NK-92 treated with Interleukin-12 subunit alpha and Interleukin-12 subunit beta, amount 100 ng/mL, for 24 hours (cell line): ENCODE results near the gene AFMID.
"Not testable (repeated sequence)": the region's sequence is repeated elsewhere in the genome, so short reads cannot be mapped to it uniquely, and the experiment has no call there.

Experiments used
- DNase-seq: peaks from one replicate; lab custom pipeline; 2025; lab: John Stamatoyannopoulos, UW

AFMID gene

DNA sequence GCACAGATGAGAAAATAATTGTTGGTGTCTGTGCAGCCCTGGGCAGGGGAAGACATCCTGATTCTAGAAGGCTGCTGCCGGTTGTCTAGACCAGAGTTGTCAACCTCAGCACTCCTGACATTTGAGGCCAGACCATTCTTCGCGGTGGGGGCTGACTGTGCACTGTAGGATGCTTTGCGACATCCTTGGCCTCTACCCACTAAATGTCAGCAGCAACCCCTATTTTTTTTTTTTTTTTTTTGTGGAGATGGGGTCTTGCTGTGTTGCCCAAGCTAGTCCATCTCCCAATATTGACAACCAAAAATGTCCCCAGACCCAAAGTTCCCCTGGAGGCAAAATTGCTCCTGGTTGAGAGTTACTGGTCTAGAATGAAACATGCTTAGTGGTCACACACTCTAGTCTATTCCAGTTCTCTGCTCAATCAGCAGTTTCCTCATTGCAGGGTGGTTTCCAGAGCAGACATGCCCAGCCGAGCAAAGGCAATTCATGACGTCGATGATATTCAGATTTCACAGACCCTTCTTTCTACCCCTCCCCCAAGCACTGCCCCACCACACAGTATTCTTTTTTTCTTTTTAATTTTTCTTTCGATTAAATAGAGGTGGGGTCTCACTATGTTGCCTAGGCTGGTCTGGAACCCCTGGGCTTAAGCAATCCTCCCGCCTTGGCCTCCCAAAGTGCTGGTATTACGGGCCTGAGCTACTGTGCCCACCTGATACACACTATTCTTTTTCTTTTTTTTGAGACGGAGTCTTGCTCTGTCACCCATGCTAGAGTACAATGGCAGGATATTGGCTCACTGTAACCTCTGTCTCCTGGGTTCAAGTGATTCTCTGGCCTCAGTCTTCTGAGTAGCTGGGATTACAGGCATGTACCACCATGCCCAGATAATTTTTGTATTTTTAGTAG lies 32.0 kb upstream of the AFMID start:
- DNase-seq: no peak

DNA sequence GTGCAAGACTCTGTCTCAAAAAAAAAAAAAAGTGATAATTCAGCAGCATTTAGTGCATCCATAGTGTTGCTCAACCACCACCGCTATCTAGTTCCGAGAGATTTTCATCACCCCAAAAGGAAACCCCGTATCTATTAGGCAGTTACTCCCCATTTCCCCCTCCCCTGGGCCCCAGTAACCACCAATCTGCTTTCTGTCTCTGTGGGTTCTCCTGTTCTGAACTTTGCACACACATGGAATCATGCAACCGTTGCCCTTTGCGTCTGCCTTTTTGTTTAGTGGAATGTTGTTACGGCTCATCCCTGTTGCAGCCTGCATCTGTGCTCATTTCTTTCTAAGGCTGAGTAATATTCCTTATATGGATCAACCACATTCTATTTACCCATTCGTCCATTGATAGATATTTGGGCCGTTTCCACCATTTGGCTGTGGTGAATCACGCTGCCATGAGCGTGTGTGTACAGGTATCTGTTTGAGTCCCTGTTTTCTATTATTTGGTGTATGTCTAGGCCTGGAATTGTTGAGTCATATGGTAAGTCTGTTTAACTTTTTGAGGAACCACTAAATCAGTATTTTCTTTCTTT lies 27.5 kb upstream of the AFMID start:
- DNase-seq: no peak

DNA sequence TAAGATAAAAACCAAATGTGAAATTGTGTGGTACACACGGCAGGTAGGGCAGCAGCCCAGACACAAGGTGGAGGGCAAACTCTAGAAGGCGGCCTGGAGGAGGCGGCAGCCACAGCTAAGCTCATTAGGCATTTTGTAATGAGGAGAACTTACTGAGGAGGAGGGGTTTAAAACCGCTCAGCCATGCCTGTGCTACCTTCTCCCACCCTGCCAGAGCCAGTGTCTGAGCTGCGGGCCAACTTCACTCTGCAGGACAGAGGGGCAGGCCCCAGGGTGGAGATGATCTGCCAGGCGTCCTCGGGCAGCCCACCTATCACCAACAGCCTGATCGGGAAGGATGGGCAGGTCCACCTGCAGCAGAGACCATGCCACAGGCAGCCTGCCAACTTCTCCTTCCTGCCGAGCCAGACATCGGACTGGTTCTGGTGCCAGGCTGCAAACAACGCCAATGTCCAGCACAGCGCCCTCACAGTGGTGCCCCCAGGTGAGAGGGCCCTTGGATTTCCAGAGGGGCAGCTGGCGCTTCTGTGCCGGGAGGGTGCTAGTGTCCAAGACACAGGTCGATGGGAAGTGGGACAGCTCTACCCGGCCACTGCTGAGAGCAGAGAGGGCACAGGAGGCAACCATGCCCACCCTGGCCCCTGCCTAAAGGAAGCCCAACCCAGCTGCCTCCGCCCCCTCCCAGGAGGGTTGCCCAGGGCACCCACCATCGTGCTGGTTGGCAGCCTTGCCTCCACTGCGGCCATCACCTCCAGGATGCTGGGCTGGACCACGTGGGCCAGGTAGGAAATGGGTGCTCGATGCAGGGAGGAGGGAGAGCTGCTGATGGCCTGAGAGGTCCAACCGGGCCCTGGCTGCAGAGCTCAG lies 23.0 kb upstream of the AFMID start:
- DNase-seq: no peak

DNA sequence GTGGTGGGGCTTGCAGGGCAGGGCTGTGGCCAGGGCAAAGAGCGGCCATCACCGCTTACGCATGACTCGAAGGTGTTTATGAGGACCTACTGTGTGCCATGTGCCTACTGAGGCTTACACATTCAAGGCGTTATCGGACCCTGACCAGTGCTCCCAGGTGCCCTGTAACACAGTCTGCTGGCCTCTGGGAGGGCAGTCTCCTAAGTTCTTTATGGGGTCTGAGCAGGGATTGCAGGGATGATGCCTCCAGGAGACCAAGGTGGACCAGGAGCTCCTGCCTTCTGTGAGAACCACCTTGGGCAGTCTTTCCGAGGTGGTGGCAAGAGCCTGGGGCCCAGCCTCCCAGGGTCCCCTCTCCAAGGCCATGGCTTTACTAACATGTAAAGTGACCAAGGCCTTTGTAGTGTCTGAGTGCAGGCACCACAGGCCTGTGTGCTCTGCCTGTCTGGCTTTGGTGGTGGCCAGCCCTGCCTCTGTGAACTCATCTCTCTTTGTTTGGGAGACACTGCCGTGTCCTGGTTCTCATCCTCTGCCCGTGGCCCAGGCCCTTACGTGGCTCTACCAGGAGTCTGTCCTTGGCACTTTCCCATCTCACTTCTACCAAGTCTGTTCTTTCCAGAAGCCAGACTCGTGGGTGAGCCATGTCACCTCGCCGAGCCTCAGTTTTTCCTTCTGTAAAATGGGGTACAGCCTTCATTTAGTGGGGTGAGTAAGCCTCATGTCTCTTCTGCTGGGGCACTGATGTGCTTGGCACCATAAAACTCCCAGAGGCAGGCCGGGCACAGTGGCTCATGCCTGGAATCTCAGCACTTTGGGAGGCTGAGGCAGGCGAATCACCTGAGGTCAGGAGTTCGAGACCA lies 22.2 kb upstream of the AFMID start:
- DNase-seq: no peak

DNA sequence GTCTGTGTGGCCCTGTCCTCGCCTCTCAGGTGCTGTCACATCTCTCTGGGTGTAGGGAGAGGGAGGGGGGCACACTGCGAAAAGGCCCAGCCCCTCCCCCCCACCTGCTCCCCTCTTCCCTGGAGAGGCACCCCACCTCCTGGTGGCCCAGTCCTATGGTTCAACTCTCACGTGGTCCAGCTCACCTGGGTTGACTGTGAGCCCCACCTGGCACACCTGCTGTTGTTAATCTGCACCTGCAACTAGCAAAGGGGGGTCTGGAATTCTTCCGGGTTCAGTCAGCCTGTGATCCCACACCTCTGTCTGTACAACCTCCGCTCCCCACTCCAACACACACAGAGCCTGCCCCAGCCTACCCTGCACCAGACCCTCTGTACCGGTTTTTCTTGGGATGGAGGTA lies 20.7 kb upstream of the AFMID start:
- no peak for DNase-seq

DNA sequence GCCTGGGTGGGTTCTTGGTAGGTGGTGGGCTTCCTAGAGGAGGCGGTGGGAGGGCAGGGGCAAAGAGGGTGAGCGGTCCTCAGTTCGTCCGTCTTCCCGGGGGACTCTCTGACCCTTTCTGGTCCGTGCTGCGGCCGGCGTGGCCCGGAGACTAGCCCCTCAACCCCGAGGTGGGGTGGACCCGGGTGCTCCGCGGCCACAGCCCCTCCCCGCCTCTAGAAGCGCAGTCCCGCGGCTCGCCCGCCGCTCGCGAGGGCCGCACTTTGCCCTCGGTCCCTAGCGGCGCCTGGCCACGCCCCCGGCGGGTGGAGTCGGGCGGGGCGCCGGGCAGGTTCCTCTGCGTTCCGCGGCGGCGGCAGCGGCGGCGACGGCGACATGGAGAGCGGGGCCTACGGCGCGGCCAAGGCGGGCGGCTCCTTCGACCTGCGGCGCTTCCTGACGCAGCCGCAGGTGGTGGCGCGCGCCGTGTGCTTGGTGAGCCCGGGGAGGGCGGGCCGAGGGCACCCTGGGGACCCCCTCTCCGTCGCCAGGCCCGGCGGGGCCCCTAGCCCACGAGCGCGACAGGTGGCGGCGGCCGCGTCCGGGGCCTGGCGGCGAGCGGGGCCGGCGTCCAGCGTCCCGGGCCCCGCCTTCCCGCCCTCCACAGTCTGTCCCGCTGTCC lies 18.8 kb upstream of the AFMID start, which contains the start of gene SYNGR2:
Gene SYNGR2 (plus strand): TSS at position 340 of the 661 bp plus-strand sequence. CDS start 36 bp downstream, at position 376.
- peak; percentile 71 for DNase-seq

DNA sequence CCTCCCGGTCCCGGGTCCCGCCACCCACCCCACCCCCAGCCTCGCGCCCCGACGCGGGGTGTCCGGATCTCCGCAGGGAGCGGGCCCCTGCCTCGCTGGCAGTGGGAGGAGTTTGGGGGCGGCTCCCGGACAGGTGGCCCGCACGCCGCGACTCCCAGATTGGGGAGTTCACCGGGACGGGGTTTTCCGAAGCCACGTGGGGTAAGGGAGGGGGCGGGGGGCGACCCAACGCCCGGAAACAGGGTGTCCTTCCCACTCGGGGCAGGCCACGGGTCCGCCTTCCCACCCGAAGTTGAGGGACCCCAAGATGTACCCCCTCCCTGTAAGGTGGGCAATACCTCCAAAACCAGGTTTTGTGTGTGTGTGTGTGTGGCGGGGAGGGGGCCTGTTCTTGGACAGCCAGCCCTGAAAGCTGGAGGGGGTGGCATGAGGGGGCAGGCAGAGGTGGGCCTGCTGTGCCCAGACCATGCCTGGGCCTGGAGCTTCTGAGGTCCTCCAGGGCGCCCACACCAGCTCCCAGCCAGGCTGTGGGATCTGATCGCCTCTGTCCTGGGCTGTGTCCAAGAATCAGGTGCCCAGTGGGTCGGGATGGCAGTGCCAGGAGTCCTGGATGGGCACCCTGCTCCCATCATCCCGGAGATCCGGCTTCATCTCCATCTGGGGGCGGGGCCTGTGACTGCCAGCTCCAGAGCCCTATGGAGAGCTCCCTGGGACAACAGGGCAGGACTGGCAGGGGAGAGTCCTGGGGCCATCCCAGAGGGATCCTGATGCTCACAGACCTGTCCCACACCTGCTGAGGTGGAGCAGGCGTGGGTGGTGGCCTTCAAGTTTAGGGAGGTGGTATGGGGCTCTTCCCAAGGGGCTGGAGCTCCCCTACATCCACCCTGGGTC lies 18.0 kb upstream of the AFMID start:
- DNase-seq: no peak

DNA sequence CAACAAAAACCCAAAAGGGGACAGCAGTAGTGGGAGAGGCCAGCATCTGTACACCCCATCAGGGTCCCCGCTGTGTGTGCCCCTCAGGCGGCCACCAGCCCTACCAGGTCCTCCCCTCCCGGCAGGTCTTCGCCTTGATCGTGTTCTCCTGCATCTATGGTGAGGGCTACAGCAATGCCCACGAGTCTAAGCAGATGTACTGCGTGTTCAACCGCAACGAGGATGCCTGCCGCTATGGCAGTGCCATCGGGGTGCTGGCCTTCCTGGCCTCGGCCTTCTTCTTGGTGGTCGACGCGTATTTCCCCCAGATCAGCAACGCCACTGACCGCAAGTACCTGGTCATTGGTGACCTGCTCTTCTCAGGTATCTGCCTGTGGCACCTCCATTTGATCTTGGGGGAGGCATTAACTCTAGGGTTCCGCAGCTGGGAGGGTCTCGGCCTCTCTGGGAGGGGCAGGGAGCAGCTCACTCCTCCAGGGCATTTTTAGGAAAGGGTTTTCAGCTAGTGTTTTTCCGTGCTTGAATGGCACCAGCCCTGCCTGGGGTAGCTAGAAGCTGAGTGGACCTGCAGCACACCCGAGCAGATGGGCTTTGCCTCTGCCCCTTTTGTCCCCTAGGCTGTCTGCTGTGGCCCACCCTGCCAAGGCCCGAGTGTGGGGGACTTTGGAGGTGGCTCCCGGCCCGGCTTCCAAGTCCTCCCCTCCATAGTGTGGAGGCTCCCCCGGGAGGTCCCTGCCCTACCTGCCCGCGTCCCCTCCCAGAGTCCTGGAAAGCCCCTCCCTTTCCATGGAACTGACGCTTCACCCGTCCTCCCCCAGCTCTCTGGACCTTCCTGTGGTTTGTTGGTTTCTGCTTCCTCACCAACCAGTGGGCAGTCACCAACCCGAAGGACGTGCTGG lies 16.2 kb upstream of the AFMID start:
- no peak for DNase-seq

DNA sequence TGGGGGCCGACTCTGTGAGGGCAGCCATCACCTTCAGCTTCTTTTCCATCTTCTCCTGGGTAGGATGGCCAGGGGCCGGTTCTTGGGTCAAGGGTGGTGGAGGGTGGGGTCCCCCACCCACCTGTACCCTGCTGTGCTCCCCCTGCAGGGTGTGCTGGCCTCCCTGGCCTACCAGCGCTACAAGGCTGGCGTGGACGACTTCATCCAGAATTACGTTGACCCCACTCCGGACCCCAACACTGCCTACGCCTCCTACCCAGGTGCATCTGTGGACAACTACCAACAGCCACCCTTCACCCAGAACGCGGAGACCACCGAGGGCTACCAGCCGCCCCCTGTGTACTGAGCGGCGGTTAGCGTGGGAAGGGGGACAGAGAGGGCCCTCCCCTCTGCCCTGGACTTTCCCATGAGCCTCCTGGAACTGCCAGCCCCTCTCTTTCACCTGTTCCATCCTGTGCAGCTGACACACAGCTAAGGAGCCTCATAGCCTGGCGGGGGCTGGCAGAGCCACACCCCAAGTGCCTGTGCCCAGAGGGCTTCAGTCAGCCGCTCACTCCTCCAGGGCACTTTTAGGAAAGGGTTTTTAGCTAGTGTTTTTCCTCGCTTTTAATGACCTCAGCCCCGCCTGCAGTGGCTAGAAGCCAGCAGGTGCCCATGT lies 15.4 kb upstream of the AFMID start:
- DNase-seq: not testable (repeated sequence)

DNA sequence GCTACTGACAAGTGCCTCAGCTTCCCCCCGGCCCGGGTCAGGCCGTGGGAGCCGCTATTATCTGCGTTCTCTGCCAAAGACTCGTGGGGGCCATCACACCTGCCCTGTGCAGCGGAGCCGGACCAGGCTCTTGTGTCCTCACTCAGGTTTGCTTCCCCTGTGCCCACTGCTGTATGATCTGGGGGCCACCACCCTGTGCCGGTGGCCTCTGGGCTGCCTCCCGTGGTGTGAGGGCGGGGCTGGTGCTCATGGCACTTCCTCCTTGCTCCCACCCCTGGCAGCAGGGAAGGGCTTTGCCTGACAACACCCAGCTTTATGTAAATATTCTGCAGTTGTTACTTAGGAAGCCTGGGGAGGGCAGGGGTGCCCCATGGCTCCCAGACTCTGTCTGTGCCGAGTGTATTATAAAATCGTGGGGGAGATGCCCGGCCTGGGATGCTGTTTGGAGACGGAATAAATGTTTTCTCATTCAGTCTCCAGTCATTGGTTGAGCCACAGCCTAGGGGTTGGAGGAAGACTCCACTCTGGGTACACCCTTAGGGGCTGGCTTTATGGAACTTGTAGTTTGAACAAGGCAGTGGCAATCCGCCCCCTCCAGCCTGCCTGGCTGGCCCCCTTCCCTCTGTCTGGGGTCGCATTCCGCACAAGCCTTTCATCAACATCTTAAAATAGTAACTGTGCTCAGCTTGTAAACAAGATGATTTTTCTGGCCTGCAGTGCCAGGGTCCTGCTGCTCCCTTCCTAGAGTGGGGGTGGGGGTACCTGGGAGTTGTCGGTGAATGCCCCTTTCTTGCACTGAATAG lies 14.7 kb upstream of the AFMID start:
- no peak for DNase-seq

DNA sequence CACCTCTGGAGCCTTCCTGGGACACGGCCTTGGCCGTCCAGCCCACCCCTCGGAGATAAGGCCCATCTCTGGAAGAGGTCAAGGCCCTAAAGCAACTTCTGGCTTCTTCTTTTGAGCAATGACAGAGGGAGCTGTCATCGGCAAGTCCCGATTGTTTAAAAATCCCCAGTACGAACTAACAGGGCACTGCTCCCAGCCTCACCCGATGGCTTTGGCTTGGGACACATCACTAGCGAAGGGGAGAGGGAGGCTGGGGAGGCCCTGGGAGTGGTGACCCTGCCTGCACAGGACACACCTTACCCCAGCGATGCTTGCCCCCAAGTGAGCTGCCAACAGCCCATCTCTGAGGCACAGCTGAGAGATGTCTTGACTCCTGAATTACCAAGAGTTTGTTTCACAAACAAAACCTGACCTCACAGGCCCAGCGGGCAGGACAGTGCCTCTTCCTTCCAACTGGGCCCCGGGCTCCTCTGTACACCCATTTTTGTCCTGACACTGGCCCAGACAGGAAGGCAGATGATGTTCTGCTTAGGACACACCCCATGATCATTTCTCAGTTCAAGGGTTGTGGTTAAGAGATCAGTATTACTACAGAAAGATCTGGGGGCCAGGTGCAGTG lies 14.0 kb upstream of the AFMID start:
- no peak for DNase-seq

DNA sequence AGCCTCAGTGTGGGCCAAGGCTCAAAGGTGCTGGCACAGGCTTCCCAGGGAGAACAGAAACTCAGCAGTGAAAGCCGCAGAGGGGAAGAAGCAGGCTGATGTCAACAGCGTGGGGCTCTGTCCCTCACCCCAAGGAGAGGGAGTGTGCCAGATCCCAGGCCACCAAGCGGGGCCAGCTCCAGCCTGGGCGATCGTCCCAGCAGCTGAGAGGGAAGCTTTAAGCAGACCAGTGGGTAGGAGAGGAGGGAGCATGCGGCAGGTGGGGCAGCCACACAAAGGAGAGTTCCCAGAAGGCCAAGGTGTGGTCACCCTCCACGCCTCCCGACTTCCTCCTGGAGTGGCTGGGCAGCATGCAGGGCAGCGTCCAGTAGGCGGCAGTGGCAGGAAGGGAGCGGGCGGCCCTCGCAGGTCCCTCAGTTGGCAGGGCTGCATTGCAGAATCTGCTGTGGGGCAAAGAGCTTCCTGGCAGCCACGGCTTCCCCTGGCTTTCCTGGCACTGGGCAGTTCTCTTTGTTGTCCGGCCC lies 12.8 kb upstream of the AFMID start:
- DNase-seq: no peak

DNA sequence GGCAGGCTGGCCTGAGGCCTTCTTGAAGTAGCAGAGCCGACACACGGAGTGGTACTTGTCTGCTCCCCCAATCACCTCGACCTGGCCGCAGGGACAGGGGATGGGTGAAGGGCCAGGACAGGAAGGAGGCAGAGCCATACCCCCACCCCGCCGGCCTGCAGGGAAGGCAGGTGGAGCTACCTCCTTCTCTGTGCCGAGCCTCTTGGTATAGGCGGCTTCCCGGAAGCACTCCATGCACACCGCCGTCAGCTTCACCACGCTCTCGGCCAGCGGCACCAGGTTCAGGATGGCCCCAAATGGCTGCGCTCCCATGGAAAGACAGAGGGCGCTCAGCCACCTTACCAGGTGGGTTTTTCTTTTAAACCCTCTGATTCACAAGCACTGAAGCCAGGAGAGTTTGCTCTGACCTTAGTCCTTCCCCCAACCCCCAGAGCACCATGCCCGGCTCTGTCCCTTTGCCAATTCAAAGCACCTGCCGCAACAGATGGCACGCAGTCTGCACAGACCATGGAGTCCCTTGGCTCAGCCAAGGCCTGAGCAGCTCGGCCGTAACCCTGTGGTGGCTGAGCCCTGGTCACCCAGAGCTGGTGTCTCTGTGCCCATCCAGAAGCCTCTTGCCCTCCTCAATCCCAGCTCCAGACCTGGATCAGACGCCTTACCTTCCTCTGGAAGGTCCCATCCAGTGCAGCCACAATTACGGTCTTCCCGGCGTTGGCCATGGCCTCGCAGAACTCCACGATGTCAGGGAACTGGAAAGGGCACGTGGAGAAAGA lies 12.1 kb upstream of the AFMID start:
- DNase-seq: no peak

DNA sequence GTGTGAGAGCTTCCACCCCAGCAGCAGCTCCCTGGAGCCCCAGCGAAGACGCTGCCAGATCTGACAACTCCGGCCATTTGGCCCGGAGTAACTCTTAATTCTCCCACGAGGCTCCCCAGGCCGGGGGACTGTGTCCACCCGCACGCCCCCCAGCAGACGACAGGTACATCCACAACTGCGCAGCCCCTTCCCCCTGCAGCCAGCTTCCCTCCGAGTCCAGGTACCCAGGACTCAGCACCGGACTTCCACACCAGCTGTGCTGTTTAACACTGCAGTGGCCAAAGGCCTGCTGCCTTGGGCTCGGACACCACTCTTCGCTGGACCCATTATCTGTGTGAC lies 11.6 kb upstream of the AFMID start:
- DNase-seq: no peak

DNA sequence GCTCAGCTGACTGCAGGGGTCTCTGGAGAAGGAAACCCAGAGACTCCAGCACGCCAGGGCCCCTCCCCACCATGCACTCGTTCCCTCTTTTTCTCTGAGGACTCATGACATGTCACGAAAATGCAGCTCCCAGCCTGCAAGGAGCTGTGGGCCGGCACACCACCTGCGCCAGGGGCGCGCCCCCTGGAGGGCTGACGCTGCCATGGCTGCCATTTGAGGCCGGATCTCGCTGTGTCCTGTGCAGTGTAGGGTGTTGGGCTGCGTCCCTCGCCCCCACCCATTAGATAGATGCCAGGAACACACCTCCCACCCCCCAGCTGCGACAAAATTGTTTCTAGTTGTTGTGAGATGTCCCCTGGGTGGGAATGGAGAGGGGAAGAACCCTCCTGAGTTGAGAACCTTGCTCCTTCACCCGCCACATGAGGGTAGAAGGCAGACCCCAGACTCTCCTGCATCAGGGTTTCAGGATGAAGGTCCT lies 10.6 kb upstream of the AFMID start:
- DNase-seq: peak; percentile 15

DNA sequence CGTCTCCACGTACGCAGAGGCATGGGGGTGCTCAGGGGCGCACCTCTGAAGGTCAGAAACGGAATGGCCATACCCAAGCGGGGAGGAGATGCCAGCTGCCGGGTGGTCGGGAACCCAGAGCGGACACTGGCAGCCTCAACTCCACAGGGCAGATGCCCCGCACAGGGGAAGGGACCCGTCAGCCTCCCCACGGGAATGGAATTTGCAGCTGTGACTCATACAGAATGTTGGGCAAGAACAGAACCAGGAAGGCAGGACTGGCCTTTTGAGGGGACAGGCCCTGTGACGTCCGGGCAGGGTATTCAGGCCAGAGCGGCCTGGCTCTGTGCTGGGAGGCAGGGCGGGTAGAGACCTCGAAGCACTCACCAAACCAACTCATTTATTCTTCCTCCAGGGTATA lies 7.8 kb upstream of the AFMID start:
- DNase-seq: no peak
